Measurements from ENCODE around the gene CSH2. TPM values are rescaled to one million over a fixed set of nuclear protein-coding genes. Genes with fewer than 3 reads are reported as not detected.
"Not testable (repeated sequence)": the region's sequence is repeated elsewhere in the genome, so short reads cannot be mapped to it uniquely, and the experiment has no call there.

CSH2 gene
- total and polyA plus RNA-seq, 9 of the 15 experiments (the other 6 are each of a cell fraction or from before 2014, with no cell fraction given), result not detected

DNA sequence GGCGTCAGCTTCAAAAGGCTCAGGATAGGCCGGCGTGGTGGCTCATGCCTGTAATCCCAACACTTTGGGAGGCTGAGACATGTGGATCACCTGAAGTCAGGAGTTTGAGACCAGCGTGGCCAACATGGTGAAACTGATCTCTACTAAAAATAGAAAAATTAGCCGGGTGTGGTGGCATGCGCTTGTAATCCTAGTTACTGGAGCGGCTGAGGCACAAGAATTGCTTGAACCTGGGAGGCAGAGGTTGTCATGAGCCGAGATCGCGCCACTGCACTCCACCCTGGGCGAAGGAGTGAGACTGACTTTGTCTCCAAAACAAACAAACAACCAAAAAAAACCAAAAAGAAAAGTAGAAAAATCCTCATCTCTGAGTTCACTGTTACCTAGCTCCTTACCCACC lies 11.6 kb upstream of the CSH2 start:
- not testable (repeated sequence) for H4K20me1 ChIP-seq (replicated peaks; ENCODE audit: control insufficient read depth, insufficient read depth, low read length)

GRCh38 chr17:63882626-63883126 lies 9.2 kb upstream of the CSH2 start:
- TF ChIP-seq KDM1A (IDR thresholded peaks at IDR 0.05) (peak in 1 of 2 experiments; percentile 45; a peak in 1 of 4 replicates), RBM25 (IDR thresholded peaks at IDR 0.05; ENCODE audit: low read depth, low read length, severe bottlenecking) (peak; percentile 89), BCOR (IDR thresholded peaks at IDR 0.05) (peak; percentile 73)
- H3K9me1 ChIP-seq (ENCODE audit: control insufficient read depth, insufficient read depth, low read length); H3K4me1 ChIP-seq (replicated peaks in 1 of 2; ENCODE audit: control insufficient read depth in 2 of 2, insufficient read depth in 2 of 2, low read length in 2 of 2); H3K9me3 ChIP-seq (replicated peaks; ENCODE audit: control insufficient read depth, insufficient read depth, low read depth, low read length); FAIRE-seq; BruUV-seq (replicated peaks); in situ Hi-C loops (cut with MboI); H2AFZ ChIP-seq (ENCODE audit: low read depth, low read length); H3K79me2 ChIP-seq (ENCODE audit: control insufficient read depth, insufficient read depth, low read length); intact Hi-C loops (cut with micrococcal nuclease); H3K36me3 ChIP-seq (ENCODE audit: control insufficient read depth, insufficient read depth, low read length); H3K27ac ChIP-seq (ENCODE audit: extremely low read depth, low read depth, low read length); H3K4me3 ChIP-seq; H3K9ac ChIP-seq (ENCODE audit: insufficient read depth in 1 of 2, low read depth in 2 of 2, low read length in 2 of 2); H4K20me1 ChIP-seq (replicated peaks; ENCODE audit: control insufficient read depth, insufficient read depth, low read length): not testable (repeated sequence)
- ATAC-seq (peak; percentile 54), DNase-seq (ENCODE audit: extremely low read depth in 1 of 4, low spot score in 3 of 4) (peak in 2 of 4 experiments; percentile 15 to 30)
- Histone ChIP-seq H3K4me2 (ENCODE audit: insufficient read depth, low read length) (0 out of 2 replicates have a peak overlapping the region, but pooled peaks have one; percentile 6), H3K27me3 (ENCODE audit: control insufficient read depth in 2 of 2, insufficient read depth in 2 of 2, low read length in 2 of 2) (peaks cover 5 to 32% of the 10 kb centered on the region in 2 experiments; a peak in 3 of 5 replicates)
- WGBS (ENCODE audit: insufficient coverage, low coverage, missing lambda C conversion rate), result 22% methylated on average over 7 of the region's 9 CpGs
- ChIA-PET CTCF (ENCODE audit: low intra/inter-chr PET ratio) (interaction anchor here (0.6 kb wide), 1 partner anchor 133 kb away, joined by 3 read pairs; no protein-coding TSS in a partner anchor), POLR2A (interaction anchor here (1.2 kb wide), 1 partner anchor 17 kb away, joined by 4 read pairs; no protein-coding TSS in a partner anchor)

More for the DNA sequence above, 11.6 kb upstream of the CSH2 start:
- H3K9me3 ChIP-seq (replicated peaks; ENCODE audit: control insufficient read depth, insufficient read depth, low read depth, low read length); BruUV-seq (replicated peaks); in situ Hi-C loops (cut with MboI); H3K79me2 ChIP-seq (ENCODE audit: control insufficient read depth, insufficient read depth, low read length); FAIRE-seq; H3K36me3 ChIP-seq (ENCODE audit: control insufficient read depth, insufficient read depth, low read length); H3K27ac ChIP-seq (ENCODE audit: extremely low read depth, low read depth, low read length); H3K9ac ChIP-seq (ENCODE audit: insufficient read depth in 1 of 2, low read depth in 2 of 2, low read length in 2 of 2); ATAC-seq; H3K4me3 ChIP-seq; H3K4me2 ChIP-seq (ENCODE audit: insufficient read depth, low read length); H3K9me1 ChIP-seq (ENCODE audit: control insufficient read depth, insufficient read depth, low read length); CTCF ChIA-PET (ENCODE audit: low intra/inter-chr PET ratio); H2AFZ ChIP-seq (ENCODE audit: low read depth, low read length); intact Hi-C loops (cut with micrococcal nuclease); H3K4me1 ChIP-seq (replicated peaks in 1 of 2; ENCODE audit: control insufficient read depth in 2 of 2, insufficient read depth in 2 of 2, low read length in 2 of 2); DNase-seq (ENCODE audit: extremely low read depth in 1 of 4, low spot score in 3 of 4); POLR2A ChIA-PET: not testable (repeated sequence)
- peaks cover 2 to 19% of the 10 kb centered on the region in 2 experiments; a peak in 3 of 5 replicates for H3K27me3 ChIP-seq (ENCODE audit: control insufficient read depth in 2 of 2, insufficient read depth in 2 of 2, low read length in 2 of 2)
- WGBS (ENCODE audit: insufficient coverage, low coverage, missing lambda C conversion rate), result 2% methylated on average over 10 of the region's 11 CpGs

Data from K562 (cell line).